ENCODE data around the gene FAM229A. TPM values are rescaled to one million over a fixed set of nuclear protein-coding genes. Genes with fewer than 3 reads are reported as not detected.

FAM229A gene
- total RNA-seq, 1 experiment from 2014 or later: 5.6 TPM

GRCh38 chr1:32327204-32327603, 35.1 kb downstream of the FAM229A start:
- H3K36me3 Mint-ChIP-seq (ENCODE audit: insufficient read depth in 1 of 3, low read depth in 3 of 3): peaks cover 31 to 76% (median 64%) of the 10 kb centered on the region in 3 experiments
- Histone ChIP-seq H2AFZ (ENCODE audit: low read length) (no peak overlapping the region), H3K4me2 (ENCODE audit: insufficient read depth, insufficient read length, low read length) (no peak overlapping the region), H4K5ac (ENCODE audit: insufficient read length, low read depth, low read length) (no peak overlapping the region), H2BK5ac (ENCODE audit: insufficient read length, low read length) (no peak overlapping the region), H3K9me3 (ENCODE audit: control insufficient read depth, low read depth, low read length) (no peaks in the 10 kb centered on the region), H3K4me1 (ENCODE audit: insufficient read depth, low read length) (no peaks in the 10 kb centered on the region), H2BK120ac (ENCODE audit: low read depth, low read length, poor library complexity, severe bottlenecking) (no peak overlapping the region), H3K27ac (ENCODE audit: insufficient read length, low read depth, low read length) (no peak overlapping the region), H3K23ac (ENCODE audit: insufficient read length, low read depth, low read length) (no peak overlapping the region), H3K79me2 (ENCODE audit: insufficient read depth, low read length) (no peaks in the 10 kb centered on the region), H3T11ph (ENCODE audit: low read length) (no peak overlapping the region), H3K18ac (ENCODE audit: insufficient read length, low read depth, low read length) (no peak overlapping the region), H3K14ac (ENCODE audit: insufficient read depth, low read length) (no peak overlapping the region), H3K4ac (ENCODE audit: low read depth, low read length) (no peak overlapping the region), H2AK5ac (ENCODE audit: insufficient read length, low read length) (no peak overlapping the region), H2BK12ac (ENCODE audit: insufficient read length, low read depth, low read length) (no peak overlapping the region), H3K23me2 (ENCODE audit: insufficient read length, low read depth, low read length, poor library complexity, severe bottlenecking) (no peaks in the 10 kb centered on the region), H3K27me3 (ENCODE audit: insufficient read depth, low read length) (no peaks in the 10 kb centered on the region), H4K20me1 (ENCODE audit: control insufficient read depth, insufficient read depth, insufficient read length) (no peaks in the 10 kb centered on the region), H3K9ac (ENCODE audit: extremely low read depth, insufficient read length, low read length) (no peak overlapping the region), H3K79me1 (ENCODE audit: insufficient read depth, low read depth, low read length, poor library complexity, severe bottlenecking) (no peaks in the 10 kb centered on the region), H2BK15ac (ENCODE audit: low read depth, low read length) (no peak overlapping the region), H2BK20ac (ENCODE audit: low read depth, low read length, poor library complexity, severe bottlenecking) (no peak overlapping the region), H3K56ac (ENCODE audit: insufficient read length, low read depth, low read length) (no peak overlapping the region), H4K8ac (replicated peaks; ENCODE audit: insufficient read length, low read depth, low read length) (no peak overlapping the region), H4K91ac (ENCODE audit: insufficient read length, low read depth, low read length) (no peak overlapping the region)
- WGBS (ENCODE audit: extremely low coverage, insufficient read length, low lambda C conversion rate): no CpG with 5 or more reads among the region's 11 CpGs
- DNase-seq: no peak
- TF ChIP-seq CTCF (conservative IDR thresholded peaks at IDR 0.05): no peak
- no peak overlapping the region for H3K4me3 Mint-ChIP-seq
- H3K27ac Mint-ChIP-seq: no peak overlapping the region
- no peaks in the 10 kb centered on the region for H3K9me3 Mint-ChIP-seq
- peaks cover 4 to 8% of the 10 kb centered on the region in 2 experiments for H3K4me1 Mint-ChIP-seq
- H3K27me3 Mint-ChIP-seq (ENCODE audit: low read depth): no peaks in the 10 kb centered on the region
